Activated CD8-positive, alpha-beta memory T cell treated with anti-CD3 and anti-CD28 coated beads for 36 hours (primary cell): ENCODE results near the gene LPCAT4. TPM values are rescaled to one million over a fixed set of nuclear protein-coding genes. Genes with fewer than 3 reads are reported as not detected.

ENCODE experiments used
- CTCF ChIA-PET: fragments of 350-600 bp; sonication (Branson Sonifier 250); formaldehyde crosslinking; loops from one replicate; lab custom pipeline; 2021; ENCODE audit warnings: antibody characterized with exemption; lab: Charles Lee
- POLR2A ChIA-PET: fragments of 350-600 bp; sonication (Branson Sonifier 250); formaldehyde crosslinking; loops from one replicate; lab custom pipeline; 2021; ENCODE audit warnings: antibody characterized with exemption; lab: Charles Lee
- total RNA-seq, 2 experiments: library from RNA; stranded (reverse); gene quantifications; one replicate each; pipeline ENCODE4 v1.2.3, GENCODE V29; 2021

The LPCAT4 gene
- total RNA-seq, 2 experiments from 2014 or later, result 60.1 to 68.0 TPM

- CTCF ChIA-PET, result interaction anchor here (1.2 kb wide), 1 partner anchor 84 kb away, joined by 5 read pairs; no protein-coding TSS in a partner anchor
- POLR2A ChIA-PET, result no interaction called here
These were observed 42.1 kb downstream of the LPCAT4 start for GRCh38 chr15:34324933-34325332.

DNA sequence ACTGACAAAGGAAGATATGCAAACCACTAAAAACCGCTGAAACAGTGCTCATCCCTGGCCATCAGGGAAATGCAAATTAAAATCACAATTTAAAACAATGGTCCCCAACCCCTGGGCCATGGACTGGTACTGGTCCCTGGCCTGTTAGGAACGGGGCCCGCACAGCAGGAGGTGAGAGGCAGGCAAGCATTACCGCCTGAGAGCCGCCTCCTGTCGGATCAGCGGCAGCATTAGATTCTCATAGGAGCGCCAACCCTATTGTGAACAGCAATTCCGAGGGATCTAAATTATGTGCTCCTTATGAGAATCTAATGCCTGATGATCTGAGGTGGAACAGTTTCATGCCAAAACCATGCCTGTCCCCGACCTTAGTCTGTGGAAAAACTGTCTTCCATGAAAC, 43.8 kb downstream of the LPCAT4 start:
- ChIA-PET POLR2A (no interaction called here), CTCF (no interaction called here)

DNA sequence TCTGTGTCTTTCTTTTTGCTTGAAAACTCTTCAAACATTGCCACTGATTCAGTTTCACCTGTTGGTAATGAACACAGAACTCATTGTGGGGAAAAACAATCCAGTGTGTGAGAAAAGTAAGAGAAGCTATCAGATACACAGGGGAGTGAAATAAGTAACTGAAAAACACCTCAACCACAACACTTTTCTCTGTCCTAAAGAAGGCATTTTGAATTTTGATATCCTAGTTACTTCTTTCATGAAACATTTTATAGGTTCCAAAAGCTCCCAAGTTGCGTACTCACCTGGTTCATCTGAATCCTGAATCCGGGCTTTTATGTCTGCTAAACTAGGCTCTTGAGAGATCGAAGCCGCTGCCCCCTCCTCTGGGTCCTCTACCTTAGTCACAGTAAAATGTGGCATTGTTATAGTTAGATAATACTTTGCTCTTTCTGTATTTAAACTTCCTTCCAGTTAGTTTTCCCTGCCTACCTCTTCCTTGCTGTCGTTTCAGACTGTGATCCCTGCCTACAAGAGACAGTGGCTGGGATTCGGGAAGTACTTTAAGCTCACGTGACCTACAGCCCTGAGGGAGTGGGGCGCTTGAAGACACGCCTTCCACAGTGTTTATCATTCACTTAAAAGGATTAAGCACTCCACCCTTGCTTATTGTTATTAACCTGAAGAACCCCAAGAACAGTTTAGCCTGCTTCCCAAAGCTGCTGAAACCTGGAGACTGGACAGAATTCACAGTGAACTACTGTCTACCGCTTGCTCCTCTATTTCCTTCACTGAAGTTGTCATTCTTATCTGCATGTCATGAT, 48.5 kb downstream of the LPCAT4 start:
- ChIA-PET CTCF (interaction anchor here (0.6 to 1.8 kb wide), 3 partner anchors 11 to 26 kb away, joined by 4 to 5 read pairs (median 4); no protein-coding TSS in a partner anchor), POLR2A (interaction anchor here (1.0 to 1.8 kb wide), 2 partner anchors 11 to 15 kb away, joined by 3 to 4 read pairs; no protein-coding TSS in a partner anchor)

DNA sequence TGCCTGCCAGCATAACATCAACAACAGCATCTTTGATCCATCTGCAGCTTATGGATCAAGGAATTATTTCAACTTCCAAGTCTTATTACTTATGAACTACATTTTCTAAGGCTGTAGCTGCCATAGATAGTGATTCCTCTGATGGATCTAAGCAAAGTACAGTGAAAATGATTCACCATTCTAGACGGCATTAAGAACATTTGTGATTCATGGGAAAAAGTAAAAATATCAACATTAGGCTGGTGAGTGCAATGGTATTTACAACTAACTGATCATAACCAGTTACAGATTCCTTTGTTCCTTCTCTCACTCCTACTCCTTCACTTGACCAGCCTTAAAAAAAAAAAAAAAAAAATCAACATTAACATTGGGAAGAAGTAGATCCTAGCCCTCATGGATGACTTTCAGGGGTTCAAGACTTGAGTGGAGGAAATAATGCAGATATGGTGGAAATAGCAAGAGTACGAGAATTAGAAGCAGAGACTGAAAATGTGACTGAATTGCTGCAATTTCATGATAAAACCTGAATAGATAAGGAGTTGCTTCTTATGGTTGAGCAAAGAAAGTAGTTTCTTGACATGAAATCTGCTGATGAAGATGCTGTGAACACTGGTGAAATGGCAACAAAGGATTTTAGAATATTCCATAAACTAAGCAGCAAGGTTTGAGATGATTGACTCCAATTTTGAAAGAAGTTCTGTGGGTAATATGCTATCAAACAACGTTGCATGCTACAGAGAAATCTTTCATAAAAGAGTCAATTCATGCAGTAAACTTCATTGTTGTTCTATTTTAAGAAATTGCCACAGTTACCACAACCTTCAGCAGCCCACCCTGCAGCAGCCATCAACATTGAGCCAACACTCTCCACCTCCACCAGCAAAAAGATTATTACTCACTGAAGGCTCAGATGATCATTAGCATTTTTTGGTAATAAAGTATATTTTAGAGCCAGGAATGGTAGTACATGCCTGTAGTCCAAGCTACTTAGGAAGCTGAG, 52.2 kb downstream of the LPCAT4 start:
- ChIA-PET POLR2A (no interaction called here), CTCF (no interaction called here)

GRCh38 chr15:34311563-34311962, 55.4 kb downstream of the LPCAT4 start:
- ChIA-PET CTCF (no interaction called here), POLR2A (no interaction called here)

Other genes starting within 250 kb of the LPCAT4 start
- 10 to 100 TPM; 34.1 to 42.6 TPM for gene KATNBL1, start 157.1 kb downstream of the LPCAT4 start, total RNA-seq
- gene EMC4, start 142.2 kb downstream of the LPCAT4 start, total RNA-seq, result 100 to 1,000 TPM; 111 to 114 TPM
- 10 to 100 TPM; 22.7 to 23.0 TPM for gene SLC12A6, start 29.4 kb downstream of the LPCAT4 start, total RNA-seq
- 100 to 1,000 TPM; 311 to 328 TPM for gene NOP10, start 24.1 kb downstream of the LPCAT4 start, total RNA-seq
- gene NUTM1, start 23.9 kb downstream of the LPCAT4 start, total RNA-seq, result not detected
- gene GOLGA8A, start 70.6 kb upstream of the LPCAT4 start, total RNA-seq, result 100 to 1,000 TPM; 146 to 147 TPM
- 100 to 1,000 TPM; 166 to 167 TPM for gene GOLGA8B, start 216.5 kb upstream of the LPCAT4 start, total RNA-seq